Activated CD8-positive, alpha-beta memory T cell treated with anti-CD3 and anti-CD28 coated beads, Interleukin-2, amount 50 U/mL, for 1 hour (primary cell): ENCODE results near the gene USP12.

Experiments
- DNase-seq: peaks from one replicate; pipeline ENCODE4 v3.0.0-alpha.2; 2020; ENCODE audit errors: extremely low read depth

The USP12 gene

DNA sequence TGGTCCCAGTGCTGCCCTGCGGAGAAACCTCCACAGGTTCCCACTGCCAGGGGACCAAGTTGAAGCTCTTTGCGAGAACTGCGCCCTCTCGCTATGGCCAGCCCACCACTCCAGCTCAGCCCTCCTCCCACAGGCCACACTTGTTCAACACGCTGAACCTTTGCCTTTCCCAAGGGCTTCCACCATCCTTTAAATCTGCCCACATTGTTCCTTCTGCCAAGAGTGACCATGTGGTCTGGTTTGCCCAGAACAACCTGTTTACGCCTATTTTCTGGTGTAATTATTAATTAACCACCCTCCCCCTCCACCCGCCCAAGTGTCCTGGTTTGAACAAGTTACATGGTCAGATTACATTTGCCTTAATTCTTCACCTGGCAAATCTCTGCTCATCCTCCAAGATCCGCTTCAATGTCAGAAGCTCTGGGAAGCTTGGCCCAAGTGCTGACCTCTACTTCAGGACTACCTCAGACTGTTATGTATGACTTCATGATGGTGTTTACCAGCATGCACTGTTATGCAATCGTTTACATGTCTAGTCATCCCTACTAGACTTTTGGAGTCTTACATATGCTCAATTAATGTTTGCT, 12.0 kb upstream of the USP12 start:
- DNase-seq: no peak

DNA sequence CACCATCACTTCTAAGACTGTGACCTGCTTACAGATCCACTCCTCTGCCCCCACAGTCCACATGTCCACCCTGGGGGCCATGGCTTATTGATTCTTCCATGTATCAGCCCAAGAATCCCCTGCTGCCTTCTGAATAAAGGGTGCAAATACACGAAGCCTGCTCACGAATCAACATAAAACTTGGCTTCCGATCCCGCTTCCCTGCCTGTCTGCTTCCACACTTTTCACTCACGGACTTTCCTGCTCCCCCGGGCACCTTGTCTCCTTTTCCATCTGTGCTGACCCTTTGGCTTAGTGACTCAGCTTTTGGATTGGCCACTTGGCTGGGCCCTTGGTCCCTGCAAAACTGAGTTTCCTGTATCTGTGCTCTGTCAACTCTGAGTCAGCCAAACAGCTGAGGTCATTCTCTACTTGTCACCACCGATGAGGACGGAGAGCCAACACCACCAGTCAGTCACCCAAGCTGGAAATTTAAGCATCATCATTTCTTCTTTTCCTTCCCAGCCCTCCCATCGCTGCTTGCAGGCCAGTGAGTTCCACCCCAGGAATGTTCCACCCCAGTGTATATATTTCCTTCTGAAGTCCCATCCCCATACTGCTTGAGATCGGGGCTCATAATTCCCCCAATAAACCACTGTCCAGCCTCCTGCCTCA, 11.4 kb upstream of the USP12 start:
- DNase-seq: no peak

DNA sequence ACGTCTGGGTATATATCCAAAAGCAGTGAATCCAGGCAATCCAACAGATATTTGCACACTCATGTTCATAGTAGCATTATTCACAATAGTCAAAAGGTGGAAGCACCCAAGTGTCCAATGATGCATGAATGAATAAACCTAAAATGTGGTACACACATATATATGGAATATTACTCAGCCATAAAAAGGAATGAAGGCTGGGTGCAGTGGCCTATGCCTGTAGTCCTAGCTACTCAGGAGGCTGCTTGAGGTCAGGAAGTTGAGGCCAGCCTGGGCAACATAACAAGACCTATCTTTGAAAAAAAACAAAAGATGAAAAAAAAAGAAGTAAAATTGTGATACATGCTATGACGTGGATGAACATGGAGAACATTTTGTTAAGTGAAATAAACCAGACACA, 10.4 kb upstream of the USP12 start:
- no peak for DNase-seq

DNA sequence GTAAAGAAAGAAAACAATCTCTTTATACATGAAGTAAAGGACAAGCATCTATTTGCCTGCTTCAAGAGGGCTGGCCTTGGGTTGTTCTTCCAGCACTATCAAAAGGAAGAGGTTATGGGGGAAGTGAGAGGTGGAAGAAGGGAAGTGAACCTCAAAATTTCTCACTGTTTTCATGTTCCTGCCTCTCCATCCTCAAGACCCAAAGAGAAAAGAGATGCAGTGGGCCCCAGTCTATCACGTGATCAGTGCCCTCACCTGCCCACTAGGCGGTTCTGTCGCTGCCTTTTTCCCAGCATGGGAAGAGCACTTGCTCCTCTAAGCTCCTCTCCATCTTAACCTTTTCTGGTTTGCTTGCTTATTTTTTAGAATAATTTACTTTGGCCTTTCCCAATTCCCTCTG, 6.2 kb upstream of the USP12 start:
- no peak for DNase-seq

DNA sequence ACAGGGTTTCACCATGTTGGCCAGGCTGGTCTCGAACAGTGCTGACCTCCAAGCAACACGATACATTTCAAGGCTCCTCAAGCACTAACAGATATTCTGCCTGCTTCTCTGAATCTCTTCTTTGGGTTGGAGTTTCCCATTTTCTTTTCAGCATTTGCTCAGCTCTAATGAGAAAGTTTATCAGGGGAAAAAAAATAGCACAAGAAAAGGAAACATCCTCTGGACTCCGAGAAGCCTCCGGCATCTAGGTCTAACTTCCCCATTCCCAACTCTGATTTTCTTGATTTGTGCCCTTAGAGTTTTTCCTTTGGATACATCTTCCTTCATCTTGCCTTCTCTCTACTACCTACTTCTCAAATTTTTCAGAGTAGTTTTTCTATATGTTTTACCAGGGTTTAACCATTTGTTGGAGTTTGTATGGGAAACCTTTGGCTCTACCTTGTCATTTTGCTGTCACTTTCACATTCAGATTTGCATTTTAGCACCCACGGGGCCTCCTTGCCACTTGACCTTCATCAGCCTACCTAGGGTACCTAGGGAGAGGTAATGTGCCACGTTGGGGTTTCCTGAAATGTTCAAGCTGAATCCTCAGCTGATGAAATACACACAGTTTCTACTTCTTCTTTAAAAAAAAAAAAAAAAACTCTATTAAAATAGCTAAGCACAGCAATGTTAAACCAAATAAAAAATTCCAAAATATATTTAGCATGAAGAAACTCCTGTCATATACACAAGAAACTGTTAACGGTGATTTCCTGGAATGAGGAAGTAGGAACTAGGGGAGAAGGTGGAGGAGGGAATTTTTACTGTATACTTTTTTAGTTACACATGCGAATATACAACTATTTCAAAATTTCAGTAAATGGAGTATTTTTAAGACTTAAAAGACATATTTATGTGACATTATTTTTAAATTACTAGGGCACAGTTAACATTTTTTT, 5.1 kb upstream of the USP12 start:
- no peak for DNase-seq

DNA sequence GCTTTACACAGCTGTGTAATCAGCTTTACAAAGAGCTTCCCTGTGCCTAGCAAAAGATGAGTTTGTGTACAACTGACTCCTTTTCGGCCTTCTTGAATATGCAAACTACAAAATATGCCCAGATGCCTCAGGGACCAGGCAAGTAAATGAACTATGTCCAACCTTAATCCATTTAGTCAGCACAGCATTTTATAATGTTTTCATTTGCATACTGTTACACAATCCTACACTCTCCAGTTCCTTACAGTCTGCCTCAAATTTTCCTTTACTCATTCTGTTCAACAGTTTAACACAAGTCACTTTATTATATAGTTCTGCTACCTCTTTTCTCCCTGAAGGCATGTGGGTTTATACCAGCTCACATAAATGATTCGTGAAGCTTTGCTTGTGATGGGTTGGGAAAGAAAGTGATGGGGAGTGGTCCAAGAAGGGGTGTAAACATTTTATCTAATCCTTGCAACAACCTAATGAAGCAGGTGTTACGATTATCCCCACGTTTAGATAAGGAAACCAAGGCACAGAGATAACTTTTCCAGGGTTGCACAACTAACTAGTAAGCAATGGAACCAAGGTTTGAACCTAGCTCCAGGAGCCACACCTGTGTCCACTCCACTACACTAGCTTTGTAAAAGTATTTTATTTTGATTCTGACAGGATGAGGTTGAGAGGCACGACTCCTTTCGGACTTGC, 3.3 kb upstream of the USP12 start:
- DNase-seq: no peak

DNA sequence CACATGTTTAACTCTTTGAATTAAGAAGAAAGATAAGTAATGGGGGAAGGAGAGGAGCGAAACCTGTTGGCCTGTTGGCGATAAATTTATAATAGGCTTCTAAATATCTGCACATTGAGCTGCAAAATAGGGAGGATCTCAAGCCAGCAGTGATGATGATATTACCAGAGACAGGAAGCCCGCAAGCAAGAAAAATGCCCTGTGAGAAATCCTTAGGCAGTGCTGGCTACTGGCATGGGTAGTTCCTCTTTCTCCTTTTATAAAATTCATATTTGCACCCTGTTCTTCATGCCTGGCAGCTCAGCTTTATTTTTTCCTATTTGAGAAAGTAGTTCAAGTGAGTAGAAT, 858 bp upstream of the USP12 start:
- no peak for DNase-seq

DNA sequence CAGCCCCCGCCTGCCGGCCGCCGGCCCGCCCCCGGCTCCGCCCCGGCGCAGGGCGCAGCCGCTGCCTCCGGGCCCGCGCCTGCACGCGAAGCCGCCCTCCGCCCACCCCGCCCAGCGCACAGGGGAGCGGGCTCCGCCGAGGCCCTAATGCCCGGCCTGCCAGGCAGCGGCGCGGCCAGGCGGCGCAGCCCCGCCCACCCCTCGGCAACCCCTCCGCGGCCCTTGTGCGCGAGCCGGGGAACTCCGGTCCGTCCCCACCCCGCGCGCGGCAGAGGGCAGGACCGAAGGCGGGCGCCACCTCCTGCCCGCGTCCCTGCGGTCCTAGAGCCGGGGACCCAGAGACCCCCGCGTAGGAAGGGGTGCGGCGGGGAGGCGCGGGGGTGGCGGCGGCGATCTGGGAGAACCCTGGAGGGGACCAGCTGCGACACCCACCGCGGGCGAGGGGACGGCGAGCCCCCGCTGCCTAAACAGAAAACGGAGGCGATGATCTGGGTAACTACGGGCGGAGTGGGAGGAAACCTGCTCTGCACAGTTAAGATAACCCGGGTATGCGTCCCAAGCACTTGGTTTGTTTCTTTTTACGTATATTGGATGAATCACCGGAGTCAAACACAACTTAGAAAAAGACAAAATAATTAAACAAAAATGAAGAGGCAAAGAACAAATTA, 350 bp upstream of the USP12 start:
- DNase-seq: peak; percentile 64

DNA sequence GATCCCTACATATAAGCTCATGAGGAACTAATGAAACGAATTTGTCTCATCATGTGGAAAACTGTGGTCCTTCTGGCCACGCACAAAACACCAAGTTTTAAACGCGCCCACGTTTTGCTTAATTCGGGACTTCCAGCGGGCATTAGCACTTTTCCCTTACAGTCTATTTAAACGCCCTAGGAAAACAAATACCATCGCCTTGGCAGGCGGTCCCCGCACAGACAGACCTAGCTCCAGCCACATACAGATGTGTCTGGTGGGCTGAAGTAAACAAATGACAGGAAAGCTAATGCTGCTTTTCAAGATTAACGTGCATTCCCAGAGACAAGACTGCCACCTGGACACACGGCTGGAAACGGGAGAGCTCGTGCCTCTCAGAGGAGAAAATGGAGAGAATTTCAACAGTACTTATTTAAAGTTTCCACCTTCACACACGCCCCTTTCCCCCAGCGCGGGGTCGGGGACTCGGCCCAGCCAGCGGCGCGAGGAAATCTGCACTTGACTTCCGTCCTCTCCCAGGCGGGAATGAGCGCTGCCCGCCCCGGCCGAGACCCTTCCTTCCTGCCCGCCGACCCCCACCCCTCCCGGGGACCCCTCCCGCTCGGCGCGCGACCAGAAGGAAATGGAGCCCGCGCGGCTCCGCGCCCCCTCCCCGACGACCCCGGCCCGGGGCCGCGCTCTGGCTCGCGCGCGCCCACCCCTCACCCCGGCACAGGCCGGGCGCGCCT, 931 bp downstream of the USP12 start:
- no peak for DNase-seq

DNA sequence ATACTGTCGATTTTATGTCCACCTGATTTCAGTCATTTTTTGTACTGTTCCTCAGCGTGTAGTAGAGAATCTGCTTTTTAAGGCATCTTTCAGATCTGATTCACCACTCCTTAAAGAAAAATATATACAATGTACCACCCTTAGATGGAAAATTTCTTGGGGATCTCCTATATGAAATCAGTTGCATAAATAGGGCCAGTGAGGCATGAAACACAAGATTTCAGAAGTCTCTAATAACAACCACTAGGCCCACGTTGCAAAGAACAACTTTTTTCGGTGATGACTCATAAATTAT, 1.4 kb downstream of the USP12 start:
- no peak for DNase-seq

DNA sequence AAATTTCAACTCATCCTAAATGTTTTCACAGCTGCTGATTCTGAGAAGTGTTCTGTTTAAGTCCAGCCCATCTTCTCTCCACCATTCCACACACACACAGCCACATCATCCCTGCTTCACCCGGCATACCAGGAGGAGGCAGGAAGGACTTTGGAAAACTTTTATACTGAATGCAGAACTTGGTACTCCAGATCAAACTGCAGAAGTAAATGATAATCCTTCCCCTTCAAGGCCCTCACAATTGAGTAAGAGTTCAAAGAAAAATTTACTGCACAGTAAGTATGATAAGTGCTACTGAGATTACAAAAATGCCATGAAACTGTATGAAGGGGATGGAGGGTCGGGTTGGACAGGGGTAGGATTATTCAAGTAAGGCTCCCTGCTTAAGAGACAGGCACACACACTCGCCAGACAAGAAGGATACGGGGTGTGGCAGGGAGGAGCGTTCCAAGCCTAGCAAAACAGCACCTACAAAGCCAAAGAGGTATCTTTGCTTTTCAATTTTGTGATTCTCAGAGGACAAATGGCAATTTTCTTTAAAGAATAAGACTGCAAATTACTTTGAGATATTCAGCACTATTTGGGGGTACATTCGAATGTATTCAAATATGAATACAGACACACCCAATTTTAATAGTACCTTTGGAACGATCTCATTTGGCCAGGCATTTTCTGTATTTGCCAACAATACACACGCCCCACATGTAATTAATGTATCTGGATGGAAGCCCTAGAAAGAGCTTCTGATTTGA, 2.5 kb downstream of the USP12 start:
- DNase-seq: no peak

DNA sequence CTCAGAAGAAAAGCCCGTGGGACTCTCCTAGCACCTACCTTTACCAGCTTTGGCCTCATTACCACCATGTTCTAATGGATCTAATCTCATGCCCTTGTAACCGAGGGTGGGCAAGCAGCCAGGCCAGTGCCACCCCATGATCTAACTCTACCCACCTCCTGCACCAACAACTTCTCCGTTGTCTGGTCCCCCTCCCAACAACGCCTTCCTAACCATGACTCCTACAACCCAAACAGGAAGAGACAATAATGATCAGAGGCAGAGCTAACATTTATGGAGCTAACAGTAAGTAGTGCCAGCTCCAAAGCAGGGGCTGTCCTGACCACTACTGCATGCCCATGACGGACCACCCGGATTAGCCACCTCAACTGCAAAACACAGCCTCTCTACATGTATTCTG, 3.5 kb downstream of the USP12 start:
- DNase-seq: no peak

DNA sequence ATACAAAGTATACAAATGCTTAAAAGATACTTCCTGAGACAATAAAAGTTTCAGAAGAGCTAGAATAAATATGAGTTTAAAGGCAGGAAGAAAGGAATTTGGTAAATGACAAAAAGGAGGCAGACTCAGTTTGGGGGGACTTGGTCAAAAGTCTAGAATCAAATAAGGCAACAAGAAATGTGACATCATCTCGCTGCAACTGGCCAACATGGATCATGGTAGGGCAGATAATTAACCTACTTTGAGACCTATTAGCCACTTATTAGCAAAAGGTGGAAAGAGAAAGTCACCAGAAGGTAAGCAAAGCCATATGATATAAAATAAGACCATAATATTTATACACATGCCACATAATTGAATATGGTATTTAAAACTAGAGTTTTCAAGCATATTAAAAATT, 5.3 kb downstream of the USP12 start:
- no peak for DNase-seq

DNA sequence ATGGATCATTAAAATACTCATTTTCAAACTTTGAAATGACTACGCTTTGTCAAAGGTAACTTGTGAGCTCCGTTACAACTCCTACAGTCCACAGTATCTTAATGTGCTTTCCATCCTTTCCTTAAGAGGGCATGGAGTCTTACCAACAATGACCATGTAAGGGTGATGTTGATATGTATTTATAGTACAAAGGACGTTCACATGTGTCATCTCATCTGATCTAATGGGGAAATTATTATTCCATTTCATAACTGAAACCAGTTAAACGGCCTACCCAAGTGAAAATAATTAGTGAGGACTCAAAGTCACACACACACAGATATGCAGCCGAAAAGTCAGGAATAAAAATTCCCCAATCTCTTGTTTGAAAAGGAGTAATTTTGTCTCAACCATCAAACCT, 9.6 kb downstream of the USP12 start:
- no peak for DNase-seq

DNA sequence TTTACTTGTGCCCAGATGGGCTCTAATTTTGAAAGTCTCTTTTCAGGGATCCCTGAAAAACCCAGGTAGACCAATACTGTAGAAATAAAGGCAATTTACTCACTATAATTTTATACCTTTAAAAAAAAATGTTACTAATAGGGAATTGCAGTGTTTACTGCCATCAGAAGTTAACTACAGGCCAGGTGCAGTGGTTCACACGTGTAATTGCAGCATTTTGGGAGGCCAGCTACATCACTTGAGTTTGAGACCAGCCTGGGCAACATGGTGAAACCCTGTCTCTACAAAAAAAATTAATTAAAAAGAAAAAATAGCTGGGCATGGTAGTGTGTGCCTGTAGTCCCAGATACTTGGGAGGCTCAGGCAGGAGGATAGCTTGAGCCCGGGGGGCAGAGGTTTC, 10.2 kb downstream of the USP12 start:
- DNase-seq: no peak

DNA sequence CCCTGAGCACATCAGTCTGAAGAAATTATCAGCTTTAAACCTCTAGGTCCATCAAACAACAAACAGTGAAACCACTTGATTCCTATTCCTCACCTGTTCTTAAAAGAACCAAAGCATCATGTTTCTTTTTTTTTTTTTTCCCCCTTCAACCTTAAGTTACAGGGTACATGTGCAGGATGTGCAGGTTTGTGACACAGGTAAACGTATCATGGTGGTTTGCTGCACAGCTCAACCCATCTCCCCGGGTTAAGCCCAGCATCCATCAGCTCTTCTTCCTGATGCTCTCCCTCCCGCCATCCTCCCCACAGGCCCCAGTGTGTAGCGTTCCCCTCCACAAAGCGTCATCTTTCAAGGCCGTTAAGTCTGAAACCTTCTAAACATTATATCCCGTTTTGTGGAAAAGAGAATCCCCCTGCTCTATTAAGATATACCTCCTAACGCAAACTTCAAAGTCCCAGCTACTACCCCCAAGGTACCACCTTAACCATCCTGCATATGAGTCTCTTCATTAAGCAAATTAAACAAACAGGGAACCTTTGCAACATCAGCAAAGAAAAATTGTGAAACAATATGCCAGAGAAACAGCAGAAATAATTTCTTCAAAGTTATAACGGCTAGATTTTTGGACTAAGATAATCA, 10.8 kb downstream of the USP12 start:
- DNase-seq: no peak

DNA sequence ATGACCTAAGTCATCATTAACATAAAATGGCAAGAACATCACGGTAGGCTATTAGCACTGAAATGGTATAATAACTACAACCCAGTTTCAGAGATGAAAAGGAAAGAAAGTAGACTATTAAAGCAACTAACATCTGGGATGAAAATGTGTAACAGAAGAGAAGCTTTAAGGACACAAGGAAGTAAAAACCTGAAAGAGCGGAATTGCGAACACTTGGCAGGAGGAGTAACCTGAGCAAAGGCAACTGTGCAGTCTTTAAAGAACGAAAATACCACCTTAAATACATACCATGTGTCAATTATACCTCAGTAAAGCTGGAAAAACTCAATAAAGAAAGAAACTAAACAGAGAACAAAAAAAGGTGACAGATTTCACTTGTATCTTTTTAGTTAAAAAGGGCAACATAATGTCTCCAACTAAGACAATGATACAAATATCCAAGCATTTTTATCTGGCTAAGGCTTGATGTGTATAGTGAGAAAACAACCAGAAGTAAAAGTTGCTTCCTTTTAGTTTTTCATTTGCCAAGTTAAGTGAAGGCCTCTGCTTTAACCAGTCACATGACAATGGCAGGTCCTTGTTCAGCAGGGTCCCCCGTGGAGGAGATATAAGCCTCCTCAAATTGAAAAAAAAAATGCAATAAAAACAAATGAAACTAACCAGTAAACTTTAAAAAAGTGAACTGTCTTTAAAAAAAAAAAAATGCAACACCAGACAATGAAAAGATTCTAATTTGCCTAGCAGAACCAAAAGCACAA, 11.6 kb downstream of the USP12 start:
- DNase-seq: no peak

DNA sequence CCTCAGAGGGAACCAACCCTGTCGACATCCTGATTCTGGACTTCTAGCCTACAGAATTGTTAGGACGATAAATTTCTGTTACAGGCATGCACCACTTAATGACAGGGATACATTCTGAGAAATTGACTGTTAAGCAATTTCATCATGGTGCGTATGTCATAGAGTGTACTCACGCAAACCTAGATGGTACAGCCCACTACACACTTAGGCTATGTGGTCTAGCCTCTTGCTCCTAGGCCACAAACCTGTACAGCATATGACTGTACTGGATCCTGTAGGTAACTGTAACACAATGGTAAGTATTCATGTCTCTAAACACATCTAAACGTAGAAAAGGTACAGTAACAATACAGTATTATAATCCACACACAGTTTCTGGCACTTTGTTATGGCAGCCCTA, 13.3 kb downstream of the USP12 start:
- DNase-seq: no peak

DNA sequence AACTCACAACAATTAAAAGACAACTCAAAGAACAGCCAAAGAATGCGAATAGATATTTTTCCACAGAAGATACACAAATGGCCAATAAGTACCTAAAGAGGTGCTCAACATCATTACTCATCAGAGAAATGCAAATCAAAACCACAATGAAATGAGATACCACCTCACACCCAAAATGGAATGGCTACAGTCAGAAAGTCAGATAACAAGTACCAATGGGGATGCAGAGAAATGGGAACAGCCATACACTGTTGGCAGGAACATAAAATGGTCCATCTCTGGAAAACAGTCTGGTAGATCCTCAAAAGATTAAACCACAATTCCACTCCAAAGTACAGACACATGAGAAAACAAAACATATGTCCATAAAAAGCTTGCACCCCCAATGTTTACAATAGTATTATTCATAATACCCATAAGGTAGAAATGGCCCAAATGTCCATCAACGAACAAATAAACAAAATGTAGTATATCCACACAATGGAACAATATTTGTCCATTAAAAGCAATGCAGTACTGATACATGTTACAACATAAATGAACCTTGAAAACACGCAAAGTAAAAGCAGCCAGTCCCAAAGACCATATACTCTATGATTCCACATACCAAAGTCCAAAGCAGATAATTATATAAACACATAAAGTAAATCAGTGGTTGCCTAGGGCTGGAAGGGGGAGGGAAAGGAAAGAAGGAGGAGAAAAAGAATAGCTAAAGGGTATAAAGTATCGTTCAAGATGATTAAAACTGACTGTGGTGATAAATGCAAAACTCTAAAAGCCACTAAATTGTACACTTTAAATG, 19.6 kb downstream of the USP12 start:
- DNase-seq: no peak
